Stimulated activated CD8-positive, alpha-beta memory T cell treated with anti-CD3 and anti-CD28 coated beads, Interleukin-15, amount 100 ng/mL, for 1 hour (primary cell): ENCODE results near the gene ANKRD53.
"Not testable (repeated sequence)": the region's sequence is repeated elsewhere in the genome, so short reads cannot be mapped to it uniquely, and the experiment has no call there.

Experiments
- DNase-seq: peaks from one replicate; pipeline ENCODE4 v3.0.0-alpha.2; 2020; ENCODE audit warnings: low read depth

ANKRD53 gene

GRCh38 chr2:71011786-71012185, 33.4 kb downstream of the ANKRD53 start:
- not testable (repeated sequence) for DNase-seq

- no peak for DNase-seq
These were observed 40.2 kb downstream of the ANKRD53 start for GRCh38 chr2:71018625-71019024.

GRCh38 chr2:71019989-71020388, 41.6 kb downstream of the ANKRD53 start:
- not testable (repeated sequence) for DNase-seq

- not testable (repeated sequence) for DNase-seq
These were observed 43.0 kb downstream of the ANKRD53 start for GRCh38 chr2:71021394-71021793.

- DNase-seq, result peak; percentile 22
These were observed 45.3 kb downstream of the ANKRD53 start for GRCh38 chr2:71023553-71024243.
